GM19395 (cell line): ENCODE data around the gene C11orf65.
"Not testable (repeated sequence)": the region's sequence is repeated elsewhere in the genome, so short reads cannot be mapped to it uniquely, and the experiment has no call there.

Experiments used
- ATAC-seq: cut with Tn5 transposase; IDR thresholded peaks from one replicate; pipeline ENCODE4 v1.9.1; 2021; ENCODE audit warnings: mild to moderate bottlenecking, moderate library complexity; ENCODE audit not compliant: unreplicated experiment

Gene C11orf65

DNA sequence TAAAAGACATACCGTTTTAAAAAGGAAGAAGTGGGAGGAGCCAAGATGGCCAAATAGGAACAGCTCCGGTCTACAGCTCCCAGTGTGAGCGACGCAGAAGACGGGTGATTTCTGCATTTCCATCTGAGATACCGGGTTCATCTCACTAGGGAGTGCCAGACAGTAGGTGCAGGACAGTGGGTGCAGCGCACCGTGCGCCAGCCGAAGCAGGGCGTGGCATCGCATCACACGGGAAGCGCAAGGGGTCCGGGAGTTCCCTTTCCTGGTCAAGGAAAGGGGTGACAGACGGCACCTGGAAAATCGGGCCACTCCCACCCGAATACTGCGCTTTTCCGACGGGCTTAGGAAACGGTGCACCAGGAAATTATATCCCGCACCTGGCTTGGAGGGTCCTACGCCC lies 93.8 kb downstream of the C11orf65 start:
- ATAC-seq: not testable (repeated sequence)

DNA sequence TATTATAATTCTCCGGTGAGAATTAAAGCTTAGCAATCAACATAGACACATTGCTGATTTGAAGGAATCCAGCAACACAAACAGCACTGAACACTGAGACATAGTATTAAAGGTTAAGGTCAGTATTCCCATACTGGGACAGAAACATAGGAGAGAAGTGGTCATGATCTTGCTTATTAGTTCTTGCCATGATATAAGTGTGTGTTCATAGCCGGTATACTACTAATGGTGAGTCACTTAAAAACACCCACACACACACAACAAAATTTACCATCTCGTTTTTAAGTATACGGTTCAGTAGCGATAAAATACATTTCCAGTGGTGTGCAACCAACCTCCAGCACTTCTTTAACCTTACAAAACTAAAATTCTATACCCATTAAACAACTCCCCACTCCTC lies 96.3 kb downstream of the C11orf65 start:
- no peak for ATAC-seq

DNA sequence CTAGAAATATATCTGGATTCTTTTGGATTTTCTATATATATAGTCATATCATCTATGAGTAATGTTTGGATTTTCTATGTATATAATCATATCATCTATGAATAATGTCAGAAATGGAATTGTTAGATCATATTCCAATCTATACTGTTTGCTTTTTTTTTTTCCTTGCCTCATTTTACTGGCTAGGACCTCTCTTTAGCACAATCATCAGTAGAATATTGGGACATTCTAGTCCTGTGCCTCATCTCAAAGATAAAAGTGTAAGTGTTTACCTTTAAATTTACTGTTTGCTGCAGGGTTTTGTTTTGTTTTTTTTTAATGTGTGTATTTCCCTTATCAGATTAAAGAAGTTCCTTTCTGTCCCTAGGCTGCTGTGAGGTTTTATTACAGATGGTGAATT lies 97.0 kb downstream of the C11orf65 start:
- no peak for ATAC-seq

DNA sequence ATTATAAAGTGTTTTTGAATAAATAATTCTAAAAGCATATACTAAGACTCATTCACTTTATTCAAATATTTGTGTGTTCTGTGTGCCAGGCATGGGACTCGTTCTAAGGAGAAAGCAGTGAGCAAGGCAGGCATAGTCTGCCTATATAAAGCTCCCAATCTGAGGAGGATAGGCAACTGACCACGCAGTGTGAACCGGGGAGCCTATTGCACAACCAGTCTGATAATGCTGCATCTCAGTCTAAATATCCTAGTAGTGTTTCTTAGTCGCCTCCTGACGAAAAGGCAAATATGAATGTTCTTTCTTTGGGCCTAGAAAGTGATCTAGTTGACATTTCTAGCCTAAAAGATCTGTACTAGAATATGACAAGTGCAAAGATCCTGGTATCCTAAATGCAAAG lies 98.3 kb downstream of the C11orf65 start:
- no peak for ATAC-seq

DNA sequence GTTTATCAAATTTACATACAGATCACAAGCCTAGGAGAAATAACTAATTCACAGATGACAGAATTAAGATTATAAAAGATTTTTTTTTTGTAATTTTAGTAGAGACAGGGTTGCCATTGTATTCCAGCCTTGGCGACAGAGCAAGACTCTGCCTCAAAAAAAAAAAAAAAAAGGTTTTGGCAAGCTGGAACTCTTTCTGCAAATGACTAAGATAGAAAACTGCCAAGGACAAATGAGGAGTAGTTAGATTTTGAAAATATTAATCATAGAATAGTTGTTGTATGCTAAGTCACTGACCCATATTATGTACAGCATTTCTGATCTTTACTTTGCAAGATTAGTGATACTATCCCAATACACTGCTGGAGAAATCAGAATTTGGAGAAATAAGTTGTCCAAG lies 99.2 kb downstream of the C11orf65 start:
- ATAC-seq: no peak

DNA sequence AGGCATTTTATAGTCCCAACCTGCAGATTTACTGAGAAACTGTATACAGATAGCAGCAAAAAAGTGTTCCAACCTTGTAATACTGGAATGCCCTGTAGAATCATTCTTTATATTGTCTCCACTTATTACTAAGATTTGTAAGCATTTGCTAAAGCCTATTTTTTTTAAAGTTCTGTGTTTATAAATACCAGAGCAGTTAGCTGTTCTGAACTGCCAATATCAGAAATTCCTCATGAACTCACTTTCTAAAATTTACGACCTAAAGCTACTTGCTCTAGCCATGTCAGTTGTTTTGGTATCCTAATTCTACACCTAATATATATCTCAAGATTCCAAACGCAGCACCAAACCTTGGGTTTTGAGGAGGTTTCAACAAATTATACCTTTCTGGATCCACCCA lies 103.2 kb downstream of the C11orf65 start:
- ATAC-seq: no peak

DNA sequence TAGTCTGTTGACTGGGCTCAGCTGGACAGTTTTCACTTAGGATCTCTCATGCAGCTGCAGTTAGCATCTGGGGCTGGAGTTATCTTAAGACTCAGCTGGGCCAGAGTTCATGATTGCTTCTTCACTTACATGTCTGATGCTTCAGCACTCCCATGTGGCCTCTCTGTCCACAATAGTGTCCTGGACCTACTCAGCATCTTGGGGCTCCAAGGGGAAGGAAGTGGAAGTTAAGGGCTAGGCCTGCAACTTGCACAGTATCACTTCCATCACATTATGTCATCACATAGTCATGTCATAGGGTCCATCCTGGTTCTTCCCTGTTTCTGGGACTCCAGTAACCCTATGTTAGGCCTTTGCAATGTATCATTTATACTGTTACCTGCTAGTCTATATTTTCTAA lies 115.9 kb downstream of the C11orf65 start:
- no peak for ATAC-seq

DNA sequence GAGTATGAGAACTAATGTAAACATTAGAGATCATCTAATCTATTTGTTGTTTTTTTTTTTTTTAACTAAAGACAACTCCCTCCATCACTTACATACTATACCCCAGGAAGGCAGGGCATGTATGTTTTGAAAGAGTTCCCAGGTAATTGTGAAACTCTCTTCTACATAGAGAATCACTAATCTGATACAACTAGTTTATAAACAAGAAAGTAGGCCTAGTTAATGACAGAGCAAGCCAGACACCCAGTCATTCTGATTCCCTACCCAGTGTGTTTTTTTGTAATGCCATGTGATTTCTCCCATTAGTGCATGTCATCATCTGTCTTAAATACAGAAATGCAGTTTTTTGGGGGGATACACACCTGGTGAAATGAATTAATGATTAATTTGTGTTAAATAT lies 120.9 kb downstream of the C11orf65 start:
- no peak for ATAC-seq

DNA sequence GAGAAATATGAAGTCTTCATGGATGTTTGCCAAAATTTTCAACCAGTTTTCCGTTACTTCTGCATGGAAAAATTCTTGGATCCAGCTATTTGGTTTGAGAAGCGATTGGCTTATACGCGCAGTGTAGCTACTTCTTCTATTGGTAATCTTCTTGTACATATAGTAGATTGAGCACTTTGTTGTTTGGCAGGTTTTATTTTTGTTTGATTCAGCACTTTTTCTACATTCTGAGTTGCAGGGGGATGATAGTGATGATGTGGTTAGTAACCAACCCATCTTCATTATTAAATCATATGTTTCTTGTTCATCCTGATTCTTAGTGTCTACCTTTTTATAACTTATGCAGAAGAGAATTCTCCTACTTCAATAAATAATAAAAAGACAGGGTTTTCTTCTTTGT lies 121.6 kb downstream of the C11orf65 start:
- no peak for ATAC-seq

DNA sequence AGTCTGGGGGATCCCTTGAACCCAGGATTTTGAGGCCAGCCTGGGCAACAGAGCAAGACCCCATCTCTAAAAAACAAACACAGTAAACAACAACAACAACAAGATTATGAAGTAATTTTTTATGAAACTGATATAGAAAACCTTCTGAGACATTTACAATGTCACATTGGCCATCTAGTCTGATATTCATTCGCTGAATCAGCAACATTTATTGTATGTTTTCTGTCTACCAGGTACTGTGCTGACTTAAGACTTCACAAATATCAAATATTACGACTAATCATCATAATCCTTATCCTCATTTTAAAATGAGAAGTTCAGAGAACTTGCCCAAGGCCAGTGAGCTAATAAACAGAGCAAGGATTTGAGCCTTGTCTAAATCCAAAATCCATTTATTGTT lies 123.6 kb downstream of the C11orf65 start:
- ATAC-seq: no peak

DNA sequence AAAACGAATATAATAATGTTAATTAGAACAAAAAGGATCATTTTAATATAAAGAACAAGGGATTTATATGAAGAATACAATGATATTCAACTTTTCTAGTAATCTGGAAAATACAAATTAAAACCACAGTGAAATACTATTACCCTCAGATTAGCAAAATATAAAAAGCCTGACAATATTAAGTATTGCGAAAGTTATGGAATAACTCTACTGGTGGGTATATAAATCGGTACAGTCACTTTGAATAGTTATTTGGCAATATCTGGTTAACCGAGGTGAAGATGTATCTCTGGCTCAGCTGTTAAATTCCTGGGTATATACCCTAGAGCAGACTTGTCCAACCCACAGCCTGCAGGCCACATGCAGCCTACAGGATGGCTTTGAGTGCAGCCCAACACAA lies 125.7 kb downstream of the C11orf65 start:
- ATAC-seq: no peak

DNA sequence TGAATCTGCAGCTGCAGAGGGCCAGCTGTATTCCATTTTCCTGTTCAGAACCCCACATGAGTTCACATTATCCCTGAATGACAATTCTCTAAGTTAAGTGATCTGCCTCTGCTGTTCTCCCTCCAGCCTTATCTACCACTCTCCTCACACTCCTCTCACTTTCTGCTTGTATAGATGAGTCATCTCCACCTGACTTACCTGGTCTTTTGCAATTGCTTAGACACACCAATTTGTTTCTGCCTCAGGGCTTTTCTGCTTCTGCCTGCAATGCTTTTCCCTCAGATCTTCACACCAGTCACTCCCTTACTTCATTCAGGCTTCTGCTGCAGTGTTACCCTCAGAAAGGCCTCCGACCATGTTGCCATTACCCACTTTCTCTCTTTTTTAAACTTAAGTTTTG lies 126.4 kb downstream of the C11orf65 start:
- ATAC-seq: no peak

DNA sequence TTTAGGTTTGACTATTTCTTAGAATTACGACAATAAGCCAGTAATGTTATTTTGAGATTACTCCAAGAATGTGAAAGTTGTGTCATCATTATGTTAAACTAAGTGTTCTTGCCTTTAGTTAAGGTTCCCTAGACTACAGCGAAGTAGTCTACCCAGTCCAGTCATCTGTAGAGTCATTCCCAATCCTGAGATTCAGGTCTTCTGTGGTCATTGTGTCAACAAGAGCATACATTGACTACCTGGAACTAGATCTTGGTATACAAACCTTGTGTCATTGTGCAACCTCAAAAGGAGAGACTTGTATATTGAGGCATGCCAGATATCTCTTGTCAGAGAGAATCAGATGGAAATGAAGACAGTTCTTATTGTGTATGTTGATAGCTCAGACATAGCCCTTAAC lies 128.6 kb downstream of the C11orf65 start:
- ATAC-seq: no peak

DNA sequence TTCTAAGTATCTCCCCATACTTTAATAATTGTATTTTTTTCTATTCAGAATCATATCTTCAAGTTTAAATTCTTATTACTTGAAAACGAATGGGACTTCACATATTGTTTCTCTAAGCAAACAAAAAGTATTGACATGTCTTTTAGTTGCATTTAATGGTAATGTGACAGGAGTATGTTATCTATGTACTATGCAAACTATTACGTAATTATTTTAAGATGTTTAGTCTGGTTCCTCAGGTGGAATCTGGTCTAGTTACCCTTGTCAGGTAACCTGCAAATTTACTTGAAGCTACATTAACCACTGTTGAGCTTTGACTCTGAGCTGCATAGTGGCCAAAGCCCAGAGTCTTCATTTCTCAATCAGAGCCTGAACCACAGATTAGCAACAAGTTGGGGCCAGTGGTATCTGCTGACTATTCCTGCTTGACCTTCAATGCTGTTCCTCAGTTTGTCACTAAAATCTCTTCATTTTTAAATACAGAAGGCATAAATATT lies 133.9 kb downstream of the C11orf65 start:
- no peak for ATAC-seq
